NB4 (cell line): ENCODE results near the gene ANKS1A.

Experiments
- MYC ChIP-seq: IDR thresholded peaks from 2 replicates; pipeline ENCODE4 v1.6.1; 2011; ENCODE audit warnings: low read depth, low read length
- POLR2A ChIP-seq: IDR thresholded peaks from 2 replicates; pipeline ENCODE4 v1.6.1; 2011; ENCODE audit warnings: mild to moderate bottlenecking; ENCODE audit not compliant: insufficient read length; ENCODE audit errors: extremely low read depth
- TF ChIP-seq, protein P1 (sequence below): IDR thresholded peaks from one replicate; pipeline ENCODE4 v1.5.1; 2012; ENCODE audit warnings: low read depth, low read length
- TF ChIP-seq, protein P2 (sequence below): IDR thresholded peaks from 2 replicates; pipeline ENCODE4 v1.6.1; 2011; ENCODE audit warnings: low read depth, low read length

DNA sequence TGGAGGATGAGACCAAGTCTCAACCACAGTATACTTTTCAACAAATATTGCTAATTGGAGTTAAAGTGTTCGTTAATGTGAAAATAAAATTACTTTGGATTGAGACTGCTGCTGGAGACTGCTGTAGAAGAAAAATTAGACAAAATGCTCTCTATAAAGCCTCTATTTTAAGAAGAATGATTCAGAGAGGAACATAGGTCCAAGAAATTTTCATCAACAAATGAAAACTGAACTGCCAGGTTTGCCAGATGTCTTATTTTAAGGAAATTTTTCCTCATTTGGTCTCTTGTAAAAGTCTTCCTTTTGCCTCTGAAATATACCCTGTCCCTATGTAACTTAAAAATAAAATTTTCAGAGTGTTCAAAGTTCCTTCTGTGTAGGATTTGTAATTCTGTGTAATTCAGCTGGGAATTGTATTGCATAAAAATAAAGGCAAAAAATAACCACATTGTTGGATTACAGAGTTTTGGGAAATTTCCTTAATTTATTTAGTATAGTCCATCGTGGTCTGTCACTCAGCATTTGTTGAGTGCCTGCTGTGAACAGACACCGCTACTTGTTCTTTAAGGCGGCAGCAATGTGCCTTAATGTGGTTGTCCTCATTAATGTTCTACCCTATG lies 27.4 kb downstream of the ANKS1A start:
- TF ChIP-seq, protein P1, sequence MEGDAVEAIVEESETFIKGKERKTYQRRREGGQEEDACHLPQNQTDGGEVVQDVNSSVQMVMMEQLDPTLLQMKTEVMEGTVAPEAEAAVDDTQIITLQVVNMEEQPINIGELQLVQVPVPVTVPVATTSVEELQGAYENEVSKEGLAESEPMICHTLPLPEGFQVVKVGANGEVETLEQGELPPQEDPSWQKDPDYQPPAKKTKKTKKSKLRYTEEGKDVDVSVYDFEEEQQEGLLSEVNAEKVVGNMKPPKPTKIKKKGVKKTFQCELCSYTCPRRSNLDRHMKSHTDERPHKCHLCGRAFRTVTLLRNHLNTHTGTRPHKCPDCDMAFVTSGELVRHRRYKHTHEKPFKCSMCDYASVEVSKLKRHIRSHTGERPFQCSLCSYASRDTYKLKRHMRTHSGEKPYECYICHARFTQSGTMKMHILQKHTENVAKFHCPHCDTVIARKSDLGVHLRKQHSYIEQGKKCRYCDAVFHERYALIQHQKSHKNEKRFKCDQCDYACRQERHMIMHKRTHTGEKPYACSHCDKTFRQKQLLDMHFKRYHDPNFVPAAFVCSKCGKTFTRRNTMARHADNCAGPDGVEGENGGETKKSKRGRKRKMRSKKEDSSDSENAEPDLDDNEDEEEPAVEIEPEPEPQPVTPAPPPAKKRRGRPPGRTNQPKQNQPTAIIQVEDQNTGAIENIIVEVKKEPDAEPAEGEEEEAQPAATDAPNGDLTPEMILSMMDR, result no peak
- TF ChIP-seq, protein P2, sequence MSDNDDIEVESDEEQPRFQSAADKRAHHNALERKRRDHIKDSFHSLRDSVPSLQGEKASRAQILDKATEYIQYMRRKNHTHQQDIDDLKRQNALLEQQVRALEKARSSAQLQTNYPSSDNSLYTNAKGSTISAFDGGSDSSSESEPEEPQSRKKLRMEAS, result no peak
- TF ChIP-seq POLR2A (no peak), MYC (no peak)
